HG02884 (cell line): Measurements from ENCODE around the gene PTGER3.

Source experiments
- ATAC-seq: cut with Tn5 transposase; IDR thresholded peaks from one replicate; pipeline ENCODE4 v1.9.1; 2021; ENCODE audit warnings: mild to moderate bottlenecking, moderate library complexity; ENCODE audit not compliant: unreplicated experiment

The PTGER3 gene

DNA sequence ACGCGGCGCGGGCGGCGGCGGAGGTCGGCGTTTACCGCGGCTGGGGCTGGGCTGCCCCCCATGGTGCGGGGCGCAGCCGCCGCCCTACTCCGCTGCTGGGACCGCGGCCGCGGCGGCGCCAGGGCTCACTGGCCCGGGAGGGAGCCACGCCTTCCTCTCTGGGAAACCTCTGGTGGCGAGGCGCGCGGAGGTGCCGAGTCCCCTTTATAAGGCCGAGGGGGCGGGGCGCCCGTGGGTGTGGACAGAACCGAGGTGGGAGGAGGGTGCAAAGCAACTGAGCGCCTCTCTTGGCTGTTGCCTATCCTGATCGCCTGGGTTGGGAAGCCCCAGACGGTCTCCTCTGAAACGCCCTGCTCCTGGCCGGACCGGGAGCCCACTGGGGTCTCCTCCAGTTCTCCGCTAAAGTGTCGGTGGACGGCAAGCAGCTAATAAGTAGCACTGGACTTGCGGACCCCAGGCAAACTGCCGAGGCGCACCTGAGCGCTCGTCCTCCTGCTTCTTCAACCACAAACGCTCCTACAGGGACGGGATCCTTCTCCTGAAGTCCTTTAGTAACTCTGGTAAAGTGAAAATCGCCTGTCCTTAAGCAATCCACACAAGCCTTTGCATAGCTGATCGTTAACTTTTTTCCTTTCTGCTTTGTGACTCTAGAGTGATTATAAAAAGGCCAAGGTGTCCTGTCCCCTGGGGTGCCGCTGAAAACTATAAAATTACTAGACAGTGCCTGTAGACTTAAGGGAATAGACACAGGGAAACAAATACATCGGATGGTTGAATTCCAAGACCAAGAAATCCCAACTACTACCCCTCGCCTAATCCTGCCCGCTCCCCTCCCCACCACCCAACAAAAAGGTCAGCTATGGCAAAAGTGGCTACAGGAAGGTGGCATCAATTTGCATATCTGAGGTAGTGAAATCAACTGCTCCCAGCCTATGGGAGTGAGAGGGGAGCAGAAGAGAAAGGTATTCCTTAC, at the start of gene PTGER3:
PTGER3 (minus strand) TSS at position 182 of the 973 bp plus-strand sequence. CDS start 239 bp downstream, outside the sequence.
- ATAC-seq: peak; percentile 38

DNA sequence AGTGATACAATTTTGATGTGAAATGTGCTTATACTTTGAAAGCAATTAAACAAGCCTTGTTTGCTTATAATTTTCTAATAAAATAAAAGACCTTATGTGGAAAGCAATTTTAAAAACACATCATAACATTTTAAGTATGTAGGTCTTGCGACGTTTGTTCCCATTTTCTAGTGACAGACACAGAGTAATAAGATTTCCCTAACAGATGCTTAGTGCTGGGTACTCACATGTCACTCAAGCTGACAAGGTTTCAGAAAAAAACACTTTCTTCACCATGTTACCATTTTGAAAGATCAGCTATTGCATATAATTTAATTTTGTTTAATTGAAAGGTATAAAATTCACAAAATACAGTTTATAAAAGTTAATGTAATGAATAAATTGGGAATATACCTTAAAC, 47.3 kb upstream of the PTGER3 start:
- no peak for ATAC-seq

DNA sequence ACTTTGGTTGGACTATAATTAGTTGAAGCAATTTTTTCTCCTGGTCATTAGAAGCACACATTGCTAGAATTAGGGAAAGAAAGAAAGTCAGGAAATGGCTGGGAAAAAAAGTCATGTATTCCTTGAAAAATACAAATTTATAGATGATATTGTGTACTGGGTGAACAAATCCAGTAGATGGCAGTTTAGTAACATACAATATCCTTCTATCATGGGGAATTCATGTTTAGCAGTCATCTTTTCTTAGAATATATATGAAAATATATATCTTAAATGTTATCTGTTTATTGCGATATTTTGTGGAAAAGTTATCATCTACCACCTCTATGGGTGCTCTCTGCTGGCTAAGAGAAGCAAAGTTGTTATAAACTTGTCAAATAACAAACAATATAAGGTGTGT, 46.3 kb upstream of the PTGER3 start:
- ATAC-seq: no peak

DNA sequence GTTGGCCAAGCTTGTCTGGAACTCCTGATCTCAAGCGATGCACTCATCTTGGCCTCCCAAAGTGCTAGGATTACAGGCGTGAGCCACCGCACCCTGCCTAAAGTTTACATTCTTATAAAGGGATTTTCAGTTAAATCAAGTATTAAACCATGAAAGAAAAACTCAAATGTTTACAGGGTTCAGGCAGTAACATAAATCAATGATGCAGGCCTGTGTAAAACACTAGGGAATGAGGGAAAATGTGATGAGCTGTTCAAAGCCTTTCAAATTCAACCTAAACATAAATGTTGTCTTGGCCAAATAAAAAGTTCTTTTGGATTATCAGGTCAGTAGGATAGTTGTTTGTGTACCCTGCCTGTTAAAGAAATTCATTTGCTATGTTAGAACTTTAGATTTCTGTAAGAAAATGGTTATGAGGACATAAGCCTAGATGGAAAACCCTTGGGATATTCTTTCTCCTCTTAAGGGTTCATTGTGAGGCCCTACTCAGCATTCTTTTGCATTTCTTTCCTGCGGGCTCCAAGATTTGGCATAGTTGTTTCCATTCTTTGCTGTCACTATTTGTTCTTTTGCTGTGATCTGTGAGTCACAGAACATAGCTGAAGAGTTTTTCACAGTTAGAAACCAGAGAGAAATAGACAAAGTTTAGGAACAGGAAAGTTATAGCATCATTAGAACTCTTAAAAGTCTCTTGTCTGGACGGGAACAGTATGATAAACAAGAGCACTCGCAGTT, 42.1 kb upstream of the PTGER3 start:
- ATAC-seq: no peak

DNA sequence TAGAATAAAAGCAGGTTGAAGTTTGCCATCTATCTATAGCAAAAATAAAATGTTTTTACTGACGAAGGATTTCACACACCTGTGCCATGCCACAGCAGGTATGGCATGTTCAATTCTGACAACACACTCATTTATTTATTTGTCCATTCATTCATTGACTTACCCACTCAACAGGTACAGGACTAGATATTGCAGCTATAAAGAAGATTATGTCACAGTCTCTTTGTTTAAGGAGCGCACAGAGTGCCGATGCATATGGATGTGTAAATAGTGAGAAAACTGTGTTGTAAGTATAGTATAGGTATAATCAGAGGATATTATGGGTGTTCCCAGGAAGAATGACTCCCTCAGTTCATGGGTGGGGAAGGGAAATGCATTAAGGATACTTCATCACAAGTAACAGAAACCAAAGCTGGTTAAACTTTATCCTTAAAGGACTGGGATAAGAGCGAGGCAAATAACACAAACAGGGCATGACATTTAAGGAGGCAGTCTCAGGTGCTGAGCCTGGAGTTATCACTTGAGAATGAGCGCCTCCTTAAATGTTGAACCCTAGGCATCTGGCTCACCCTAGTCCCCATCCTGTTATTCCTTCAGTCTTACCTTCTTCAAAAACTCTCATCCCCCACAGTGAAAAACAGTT, 41.1 kb upstream of the PTGER3 start:
- no peak for ATAC-seq

DNA sequence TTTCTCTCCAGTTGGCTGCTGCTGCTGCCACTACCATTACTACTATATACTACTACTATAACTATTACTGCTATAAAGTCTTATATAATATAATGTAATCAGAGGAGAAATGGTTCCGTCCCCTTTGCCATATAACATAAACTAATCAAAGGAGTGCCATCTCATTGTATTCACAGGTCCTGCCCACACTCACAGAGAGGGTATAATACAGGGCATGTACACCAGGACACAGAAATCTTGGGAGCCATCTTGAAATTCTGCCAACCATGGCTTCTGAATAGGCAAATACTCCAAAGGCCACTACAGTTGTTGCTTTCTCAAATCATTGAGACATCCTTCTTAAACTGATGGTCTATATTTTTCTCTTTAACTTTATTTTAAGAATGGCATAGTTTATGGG, 40.1 kb upstream of the PTGER3 start:
- no peak for ATAC-seq

DNA sequence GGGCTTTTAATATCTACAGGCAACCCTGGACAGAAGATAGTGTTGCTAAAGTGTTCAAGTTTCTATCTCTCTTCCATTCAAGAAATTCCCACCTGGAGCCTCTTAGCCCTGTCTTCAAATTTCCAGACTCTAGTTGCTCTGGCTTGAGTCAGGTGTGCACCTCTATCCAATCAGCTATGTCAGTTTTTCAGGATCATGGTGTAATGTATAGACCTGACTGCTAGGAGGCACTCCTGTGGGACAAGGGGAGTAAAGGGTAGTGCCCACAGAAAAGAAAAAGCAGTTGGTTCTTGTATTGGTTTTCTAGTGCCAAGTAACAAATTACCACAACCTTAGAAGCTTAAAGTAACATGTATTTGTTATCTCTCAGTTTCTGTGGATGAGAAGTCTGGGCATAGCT, 39.4 kb upstream of the PTGER3 start:
- no peak for ATAC-seq

DNA sequence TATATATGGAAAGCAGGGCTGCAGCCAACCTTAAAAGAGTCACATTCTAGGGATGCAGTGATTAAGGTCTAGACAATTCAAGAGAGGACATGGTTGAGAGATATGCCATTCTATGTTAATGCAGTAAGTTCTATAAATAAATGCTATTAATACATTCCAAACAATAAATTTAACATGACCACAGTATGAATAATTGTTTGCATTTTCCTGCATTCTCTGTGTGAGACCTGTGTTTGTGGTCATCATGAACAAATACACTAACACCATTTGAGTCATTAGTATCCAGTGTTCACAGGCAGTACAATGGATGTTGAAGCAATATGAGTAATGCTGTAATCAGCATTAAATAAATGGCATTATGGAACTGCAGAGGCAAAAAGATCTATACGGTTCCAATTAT, 38.7 kb upstream of the PTGER3 start:
- ATAC-seq: no peak

DNA sequence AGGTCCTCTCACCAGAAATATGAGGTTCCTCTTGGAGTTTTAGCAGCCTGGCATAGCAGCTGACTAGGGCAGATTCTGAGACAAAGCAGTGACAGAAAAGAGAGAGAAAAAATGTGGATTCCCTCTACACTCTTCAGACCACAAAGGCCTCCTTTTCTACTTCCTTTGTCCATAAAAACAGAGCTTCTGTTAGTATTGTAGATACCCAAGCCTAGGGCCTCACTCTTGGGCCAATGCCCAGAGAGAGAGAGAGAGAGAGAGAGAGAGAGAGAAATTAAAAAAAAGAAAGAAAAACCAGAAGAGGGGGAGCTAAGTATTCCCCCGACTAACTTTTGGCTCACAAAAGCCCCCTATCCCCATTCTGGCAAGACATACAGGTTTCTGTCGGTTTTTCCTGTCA, 35.7 kb upstream of the PTGER3 start:
- ATAC-seq: no peak

DNA sequence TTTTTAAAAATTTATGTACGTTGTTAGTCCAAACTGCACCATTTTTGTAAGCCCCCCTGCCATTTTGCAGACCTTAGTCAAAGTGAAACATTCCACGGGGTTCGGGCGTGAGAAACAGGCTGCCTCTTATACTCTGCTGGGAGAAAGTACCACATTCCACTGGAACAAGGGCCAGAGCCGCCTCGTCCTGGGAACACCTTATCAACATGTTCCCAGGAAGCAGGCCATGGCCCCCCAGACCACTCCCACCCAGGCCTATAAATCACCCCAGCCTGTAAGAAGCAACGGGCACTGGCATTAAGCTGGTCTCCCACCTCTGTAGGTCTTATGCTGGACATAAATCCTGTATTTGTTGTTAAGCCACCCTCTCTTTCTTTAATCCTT, 34.1 kb upstream of the PTGER3 start:
- ATAC-seq: no peak

DNA sequence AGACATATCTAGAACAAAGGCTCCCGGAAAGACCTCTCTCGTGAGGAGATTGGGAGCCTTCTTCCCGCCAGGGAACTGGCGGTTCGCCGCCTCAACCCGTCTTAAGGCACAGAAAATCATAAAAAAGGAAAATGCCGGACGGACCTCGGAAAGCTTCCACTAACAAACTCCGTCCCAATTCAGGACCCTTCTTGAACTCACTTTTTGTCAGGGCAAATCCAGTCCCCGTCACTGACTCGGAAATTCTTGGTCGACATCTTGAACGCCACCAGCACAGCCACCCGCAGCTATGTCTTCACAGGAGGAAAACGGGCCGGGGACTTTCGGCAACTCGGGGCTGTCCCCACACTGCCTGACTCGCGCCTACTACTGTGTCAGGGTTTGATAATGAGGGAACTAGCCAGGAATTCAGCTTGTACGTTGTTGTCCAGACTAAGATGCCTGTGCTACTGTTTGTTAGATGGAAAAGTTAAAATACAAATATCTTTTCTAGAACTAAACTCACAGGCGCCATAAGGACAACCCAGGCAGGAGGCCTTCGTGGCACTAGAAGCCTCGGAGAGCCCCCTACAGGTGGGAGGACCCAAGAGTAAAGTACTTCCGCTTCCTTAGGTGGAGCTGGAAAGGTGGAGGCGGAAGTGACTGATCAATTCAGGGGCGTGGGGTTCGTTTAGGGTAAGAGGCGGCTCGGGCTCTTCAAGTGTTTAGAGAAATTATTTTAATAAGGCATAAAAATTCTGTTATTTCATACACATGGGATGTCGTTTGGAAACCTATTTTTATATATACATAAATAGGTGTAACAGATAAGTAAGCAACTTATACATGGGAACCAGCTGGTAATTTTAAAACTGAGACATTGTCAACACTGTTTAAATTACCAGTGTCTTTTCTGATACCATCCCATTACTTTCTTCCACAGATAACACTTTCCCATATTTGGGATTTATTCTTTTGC, 33.4 kb upstream of the PTGER3 start, which contains the start of gene ZRANB2:
ZRANB2 (minus strand) TSS at position 297 of the 958 bp plus-strand sequence; CDS start at position 257, 40 bp downstream.
- peak; percentile 99 for ATAC-seq

DNA sequence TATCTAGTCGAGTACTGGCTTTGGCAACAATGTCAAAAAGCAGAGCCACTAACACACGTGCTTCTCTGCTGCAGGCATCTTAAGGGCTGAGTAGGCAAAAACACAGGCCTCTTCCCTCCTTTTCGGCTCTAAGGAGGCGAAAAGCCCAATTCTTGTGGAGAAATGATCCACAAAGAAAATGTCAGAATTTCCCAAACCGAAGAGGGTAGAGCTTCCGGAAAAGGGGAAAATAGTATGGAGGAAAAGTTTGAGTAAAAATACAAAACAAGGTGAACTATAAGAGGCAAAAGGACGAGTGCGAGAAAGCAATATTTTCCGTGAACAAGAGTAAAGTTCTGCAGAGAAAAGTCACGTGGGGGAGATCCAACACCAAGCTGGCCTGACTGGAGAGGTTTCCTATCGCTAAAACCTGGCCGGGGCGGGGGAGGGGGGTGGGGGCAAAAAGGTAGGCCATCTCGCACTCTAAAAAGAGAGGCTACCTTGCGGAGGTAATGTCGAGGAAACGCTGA, 32.7 kb upstream of the PTGER3 start:
- ATAC-seq: no peak

DNA sequence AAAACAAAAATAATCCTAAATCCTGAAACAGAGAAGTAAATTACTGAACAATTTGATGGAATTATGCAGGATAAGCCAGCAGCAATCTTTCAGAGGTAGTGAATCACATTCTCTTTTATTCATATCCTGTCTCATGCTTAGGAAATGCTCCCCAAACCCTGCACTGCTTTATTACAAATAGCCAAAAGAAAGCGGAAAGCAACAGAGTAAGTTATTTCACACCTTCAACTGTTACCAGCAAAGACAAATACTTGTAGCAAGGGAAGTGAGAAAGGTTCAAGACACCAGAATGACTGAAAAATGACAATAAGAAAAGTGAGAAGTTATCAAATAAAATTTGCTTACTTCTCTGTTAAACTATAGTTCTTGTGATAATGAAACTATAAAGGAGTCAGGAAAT, 27.1 kb upstream of the PTGER3 start:
- ATAC-seq: no peak

DNA sequence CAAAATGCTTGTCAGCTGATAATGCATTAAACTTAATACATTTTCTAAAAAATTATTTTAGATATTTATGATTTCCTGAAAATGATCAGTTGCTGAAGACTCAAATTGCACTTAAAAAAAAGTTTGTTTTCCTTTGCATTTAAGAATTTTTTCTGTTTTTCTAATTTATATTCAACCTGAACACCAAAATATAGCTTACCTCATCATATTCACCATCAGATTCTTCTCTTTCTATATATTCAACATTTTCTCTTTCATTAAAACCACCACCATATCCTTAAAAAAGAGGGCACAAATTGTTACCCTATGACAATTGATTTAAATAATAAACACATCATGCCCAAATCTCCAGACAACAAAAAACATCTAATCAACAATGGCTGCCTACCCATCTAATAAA, 24.7 kb upstream of the PTGER3 start:
- ATAC-seq: no peak

DNA sequence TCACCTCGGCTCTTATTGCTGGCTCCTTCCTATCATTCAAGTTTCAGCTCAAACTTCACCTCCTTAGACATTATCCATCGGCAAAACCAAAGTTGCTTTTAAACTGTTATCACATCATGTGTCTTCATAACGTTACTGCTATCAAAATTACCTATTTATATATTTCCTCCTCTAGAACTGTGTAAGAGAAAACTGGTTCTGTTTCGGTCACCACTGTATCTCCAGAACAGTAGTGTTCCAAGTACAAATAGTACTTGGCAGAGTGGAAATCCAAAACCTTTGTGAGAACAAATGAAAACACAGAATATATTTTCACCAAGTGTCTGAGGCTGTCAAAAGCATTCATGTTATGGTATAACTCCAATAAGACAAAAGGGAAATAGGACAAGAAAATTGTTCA, 24.1 kb upstream of the PTGER3 start:
- ATAC-seq: no peak

DNA sequence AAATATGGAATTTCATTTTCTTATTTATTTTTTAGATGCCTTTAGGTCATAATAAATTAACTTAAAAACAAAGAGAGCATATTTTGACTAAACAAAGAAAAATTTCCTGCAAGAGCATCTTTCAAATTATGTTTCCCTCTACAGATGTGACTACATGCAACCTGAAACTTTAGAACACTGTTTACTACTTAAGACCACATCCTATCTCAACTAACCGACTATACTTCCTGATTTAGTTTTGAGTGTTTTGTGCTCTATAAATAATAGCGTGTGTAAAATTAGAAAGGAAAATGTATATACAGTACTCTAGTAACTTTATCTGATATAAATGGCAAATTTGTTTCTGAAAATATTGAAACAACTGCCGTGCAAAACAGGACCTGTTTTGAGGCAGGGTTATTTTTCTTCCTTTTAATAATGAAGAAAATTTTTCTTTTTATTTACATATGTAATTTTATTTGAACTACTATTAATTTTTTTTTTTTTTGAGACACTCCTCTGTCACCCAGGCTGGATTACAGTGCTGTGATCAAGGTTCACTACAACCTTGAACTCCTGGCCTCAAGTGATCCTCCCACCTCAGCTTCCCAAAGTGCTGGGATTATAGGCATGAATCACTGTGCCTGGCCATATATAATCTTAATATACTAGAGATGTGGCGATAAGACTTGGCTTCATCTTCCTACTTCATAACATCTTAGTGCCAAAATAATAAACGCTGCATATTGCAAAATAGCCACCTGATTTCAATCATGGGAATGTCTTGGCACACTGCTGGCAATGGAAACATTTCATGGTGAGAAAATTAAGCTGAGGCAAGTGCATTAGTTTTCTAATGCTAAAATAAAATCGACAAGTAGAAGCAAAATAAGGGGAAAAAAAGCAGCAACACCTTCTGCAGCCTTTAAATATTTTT, 21.0 kb upstream of the PTGER3 start:
- ATAC-seq: peak; percentile 95

DNA sequence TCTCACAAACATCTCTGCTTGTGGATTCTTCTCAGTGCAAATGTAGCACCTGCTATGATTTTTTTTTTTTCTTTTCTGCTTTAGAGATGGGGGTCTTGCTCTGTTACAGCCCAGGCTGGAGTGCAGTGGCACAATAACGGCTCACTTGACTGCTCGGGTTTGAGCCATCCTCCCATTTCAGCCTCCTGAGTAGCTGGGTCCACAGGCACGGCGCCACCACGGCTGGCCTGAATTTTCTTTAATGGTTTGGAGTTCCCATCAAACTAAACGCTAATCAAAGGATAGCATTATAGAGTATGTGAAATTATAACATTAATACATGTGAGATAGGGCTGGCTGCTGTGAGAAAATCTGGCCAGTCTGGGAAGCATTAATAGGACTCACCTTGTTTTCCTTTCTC, 7.2 kb upstream of the PTGER3 start:
- no peak for ATAC-seq

DNA sequence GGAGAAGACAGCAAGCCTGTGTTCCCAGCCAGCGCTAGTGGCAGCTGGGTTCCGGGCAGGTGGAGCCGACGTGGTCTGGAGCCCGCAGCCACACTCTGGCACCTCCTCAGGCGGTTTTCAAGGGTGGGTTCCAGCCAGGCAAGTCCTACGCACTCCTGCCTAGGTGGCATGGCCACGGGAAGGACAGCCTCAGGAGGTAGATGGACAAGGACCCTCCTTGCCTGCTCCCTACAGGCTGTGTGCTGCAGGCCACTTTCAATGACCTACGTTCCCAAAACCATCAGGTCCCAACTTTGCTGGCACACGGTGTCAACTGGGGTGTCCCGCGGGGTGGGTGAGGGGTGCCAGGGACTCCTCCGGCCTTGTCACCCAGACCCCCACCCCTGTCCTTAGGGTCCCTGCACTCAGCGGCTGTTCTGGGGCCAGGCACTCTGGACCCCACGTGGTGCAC, 6.7 kb upstream of the PTGER3 start:
- no peak for ATAC-seq

DNA sequence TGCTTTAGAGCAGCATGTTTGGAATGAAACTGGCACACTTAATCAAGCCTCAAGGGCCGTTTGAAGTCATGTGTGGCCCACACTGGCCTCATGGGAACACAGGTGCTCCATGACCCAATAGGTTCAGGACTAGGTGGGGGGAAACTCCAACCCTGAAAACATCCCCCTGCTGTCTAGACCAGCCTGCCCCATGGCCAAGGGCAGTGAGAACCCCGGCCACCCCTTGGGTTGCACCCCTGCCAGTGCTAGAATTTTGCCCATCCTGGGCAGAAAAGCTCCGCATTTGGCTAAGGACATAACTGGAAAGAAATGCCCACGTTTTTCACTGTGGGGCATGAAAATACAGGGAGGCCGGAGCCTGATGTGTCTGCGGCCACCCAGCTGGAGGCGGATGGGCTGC, 6.1 kb upstream of the PTGER3 start:
- ATAC-seq: no peak
